ENCODE results near the gene GAD1.

The GAD1 gene

DNA sequence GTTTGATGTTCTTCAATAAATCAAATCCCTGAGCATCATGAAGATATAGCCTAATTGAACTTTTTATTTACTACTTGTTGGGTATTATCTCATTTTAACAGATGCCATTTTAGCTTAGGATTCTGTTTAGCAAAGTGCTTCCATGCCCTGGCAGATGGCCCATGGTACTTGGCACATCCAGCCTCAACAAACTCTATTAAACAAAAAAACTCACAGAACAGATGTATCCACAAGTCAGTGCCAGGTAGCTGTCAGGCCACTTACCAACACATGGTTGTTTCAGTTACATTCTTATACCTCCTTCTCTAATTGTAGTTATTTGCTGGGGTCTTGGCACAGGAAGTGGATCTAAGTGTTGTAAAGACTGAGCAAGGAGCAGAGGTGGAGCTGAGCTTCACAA is 29.6 kb downstream of the GAD1 start:
- no peak for DNase-seq

DNA sequence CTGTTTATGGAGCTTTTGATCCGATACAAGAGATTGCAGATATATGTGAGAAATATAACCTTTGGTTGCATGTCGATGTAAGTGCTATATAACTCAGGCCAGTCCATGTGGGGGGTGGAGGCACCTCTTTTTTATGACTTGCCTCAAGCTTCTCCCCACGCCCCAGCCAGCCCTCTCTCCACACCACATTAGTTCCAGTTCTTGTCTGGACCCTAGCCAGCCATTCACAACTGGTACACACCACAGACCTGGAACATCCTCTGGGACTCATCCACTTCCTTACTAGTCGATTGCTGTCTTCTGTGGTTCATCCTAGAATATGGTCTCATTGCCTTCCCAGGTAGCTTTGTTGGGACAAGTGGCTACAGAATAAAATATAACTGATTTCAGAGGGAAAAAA is 31.0 kb downstream of the GAD1 start:
- DNase-seq: no peak

DNA sequence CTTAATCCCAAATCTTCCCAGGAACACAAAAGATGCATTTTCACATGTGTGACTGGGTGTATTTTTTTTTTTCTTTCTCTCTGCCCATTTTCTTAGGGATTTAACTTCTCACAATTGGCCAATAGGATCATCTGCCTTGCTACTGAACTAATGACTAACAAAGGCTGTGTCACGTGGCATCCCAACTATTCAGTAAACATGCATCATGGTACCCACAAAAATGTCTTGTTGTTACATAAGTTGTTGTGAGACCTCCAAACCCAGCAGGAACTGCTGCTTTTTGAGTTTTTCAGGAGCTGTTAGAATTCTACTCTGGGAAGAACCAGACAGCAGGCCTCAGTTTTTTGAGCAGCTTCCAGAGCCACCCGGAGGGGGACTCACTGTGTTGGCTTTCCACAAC is 31.9 kb downstream of the GAD1 start:
- DNase-seq: no peak

DNA sequence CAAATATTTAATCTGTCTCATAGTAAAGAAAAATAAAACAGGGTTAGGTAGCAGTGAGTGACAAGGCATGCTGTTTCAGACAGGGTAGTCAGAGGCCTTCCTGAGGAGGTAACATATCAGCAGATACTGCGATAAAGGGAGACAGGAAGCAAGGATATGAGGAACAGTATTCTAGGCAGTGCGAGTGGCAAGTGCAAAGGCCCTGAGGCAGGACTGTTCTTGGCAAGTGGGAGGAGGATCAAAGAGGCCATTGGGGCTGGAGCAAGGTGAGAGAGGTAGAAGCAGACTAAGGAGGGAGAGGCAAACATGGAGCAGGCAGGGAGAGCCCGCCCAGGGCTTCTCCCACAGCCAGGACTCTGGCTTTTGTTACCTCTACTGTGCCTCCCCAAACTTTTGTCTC is 33.6 kb downstream of the GAD1 start:
- DNase-seq: no peak

DNA sequence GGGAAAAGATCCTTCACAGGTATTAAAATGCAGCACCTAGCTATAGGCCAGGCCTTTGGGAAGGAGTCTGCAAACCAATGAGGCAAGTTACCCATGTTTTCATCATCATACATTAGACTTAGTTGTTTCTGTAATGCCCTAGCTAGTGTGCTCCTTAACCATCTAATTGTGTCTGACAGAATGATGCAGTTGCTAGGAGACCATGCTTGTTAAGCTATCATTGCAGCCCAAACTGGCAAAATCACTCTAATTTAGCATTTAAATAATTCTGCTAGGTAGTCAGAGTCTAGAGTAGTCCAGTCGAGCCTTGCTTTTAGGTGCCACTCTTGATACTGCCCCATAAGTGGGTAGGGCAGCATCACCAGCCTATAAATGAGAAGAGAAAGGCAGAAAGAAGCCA is 34.9 kb downstream of the GAD1 start:
- DNase-seq: no peak

DNA sequence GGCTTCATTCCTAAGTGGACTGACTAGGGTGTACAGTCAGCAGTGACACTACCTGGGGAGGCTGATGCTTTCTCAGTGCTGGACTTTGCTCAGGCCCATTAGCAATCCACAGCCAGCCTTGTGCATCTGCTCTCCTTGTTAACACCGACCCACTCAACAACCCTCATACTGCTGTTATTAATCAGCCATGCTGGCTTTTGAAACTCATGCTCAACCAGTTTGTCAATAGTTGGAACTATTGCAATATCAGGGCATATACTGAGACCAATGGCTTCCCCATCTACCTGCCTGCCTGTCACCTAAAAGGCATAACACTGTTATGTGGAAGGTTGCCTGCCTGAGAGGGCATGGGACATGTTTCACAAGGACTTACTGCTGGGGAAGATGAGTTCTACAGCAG is 39.4 kb downstream of the GAD1 start:
- DNase-seq: no peak

DNA sequence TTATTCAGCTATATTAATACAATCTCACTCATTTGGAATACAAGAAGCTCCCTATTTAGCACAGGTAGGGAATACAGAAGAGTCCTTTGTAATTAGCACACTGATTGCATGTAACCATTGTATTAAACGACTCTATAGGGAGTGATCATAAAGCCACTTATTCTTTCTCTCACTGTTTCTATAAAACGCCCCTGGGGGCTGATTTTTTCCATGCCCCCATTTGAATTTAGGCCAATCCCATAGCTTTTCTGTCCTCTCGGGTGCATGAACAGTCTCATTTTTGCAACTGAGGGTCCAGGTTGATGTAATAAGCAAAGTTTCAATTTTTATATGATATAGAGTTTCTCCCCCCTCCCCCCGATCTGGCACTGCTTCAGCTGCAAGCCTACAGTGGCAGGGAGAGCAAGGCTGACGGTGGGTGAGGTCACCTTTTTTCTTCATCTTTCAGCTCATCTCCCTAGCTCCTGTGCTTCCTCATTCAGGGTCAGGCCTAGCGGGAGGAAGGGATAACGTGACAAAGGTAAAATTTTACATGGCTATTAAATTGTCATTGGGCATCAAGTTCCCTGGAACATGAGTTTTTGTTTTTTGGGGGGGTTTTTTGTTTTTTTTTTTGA is 45.7 kb downstream of the GAD1 start:
- DNase-seq: no peak

DNA sequence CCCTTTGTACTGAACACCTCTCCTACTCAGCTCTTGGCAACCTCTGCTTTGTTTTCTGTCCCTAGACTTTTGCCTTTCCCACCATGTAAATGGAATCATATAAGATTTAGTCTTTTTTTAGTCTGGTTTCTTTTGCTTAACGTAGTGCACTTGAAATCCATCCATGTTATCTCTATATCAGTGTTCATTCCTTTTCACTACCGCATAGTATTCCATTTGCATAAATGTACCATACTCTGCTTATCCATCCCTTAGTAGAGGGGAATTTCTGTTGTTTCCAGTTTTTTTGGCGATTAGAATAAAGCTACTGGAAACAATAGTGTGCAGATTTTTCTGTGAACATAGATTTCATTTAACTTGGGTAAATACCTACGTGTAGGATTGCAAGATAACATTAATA is 46.4 kb downstream of the GAD1 start:
- DNase-seq: no peak

DNA sequence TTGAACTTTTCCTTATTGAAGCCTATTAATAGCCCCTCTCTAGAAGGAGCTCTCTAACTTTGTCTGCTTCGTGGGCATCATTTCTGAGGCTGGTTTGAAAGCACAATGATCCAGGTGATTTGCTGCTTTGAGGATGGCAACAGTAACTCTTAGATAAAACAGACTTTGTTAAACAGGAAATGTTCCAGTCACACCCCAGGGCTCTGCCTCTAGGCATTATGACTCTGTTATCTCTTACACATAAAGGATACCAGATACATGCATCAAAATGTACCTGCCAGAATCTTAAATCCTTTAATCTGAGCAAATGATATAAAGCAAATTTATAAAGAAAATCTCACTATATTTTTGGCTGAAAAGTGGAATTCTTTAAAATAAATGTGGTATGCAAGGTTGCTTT is 52.3 kb downstream of the GAD1 start:
- DNase-seq: no peak

DNA sequence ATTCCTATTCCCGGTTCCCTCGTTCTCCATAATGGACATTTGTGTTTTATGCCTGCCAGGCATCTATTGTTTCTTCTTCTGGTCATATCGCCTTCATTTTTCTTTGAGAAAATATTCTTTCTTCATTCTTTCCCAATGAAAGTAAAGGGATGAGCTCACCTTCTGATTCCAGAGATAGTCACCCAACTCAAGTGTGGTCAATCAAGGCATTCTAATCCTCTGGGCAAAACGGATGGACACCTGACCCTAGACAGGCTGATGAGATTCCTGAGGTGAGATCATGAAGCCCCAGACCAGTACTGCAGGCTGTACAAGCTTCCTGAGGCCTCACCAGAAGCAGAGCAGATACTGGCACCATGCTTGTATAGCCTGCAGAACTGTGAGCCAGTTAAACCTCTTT is 52.8 kb downstream of the GAD1 start:
- no peak for DNase-seq

DNA sequence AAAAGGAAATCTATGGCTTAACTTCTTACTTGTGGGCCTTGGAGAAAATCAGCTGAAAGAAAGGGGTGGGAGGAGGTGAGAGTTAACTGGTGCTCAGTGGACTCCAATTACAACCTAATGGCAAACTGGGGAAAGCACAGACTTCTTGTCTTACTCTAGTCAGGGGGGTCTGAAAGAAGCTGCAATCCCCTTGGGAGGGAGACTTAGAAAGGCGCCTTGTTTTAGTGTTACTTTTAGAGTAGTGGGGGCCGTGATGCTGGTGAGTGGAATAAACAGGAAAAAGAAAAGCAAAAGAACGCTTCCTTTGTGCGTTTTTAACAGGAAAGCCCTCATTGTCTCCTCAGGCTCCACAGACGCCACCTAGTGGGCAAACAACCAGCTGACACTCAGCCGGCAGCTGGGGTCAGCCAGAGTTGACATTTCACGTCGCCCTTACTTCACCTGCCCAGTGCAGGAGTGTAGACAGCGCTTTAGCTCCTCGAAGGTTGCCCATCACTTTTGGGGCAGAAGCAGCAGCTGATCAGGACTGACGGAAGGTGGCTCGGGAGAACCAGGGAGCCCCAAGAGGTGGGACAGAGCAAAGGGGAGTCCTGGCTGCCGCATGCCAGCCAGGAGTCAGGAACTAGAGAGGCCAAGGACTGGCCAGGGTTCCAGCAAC is 56.5 kb downstream of the GAD1 start:
- peak; percentile 86 for DNase-seq

DNA sequence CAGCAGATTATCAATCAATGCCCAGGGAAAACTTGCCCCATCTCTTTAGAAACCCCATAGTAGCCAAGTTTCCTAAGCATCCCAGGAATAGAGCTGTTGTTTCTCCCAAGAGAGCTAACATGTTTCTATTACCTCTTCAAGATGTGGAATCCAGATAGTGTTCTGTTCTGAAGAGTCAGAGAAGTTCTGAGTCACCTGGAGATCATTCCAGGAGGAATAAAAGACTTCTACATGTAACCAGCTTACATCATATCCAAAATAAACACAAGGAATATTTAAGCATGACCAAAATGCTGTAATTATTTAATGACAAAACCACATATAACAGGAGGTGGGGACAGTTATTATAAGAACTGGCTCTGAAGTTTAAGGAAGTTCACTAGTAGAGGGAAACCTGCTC is 61.4 kb downstream of the GAD1 start:
- no peak for DNase-seq

DNA sequence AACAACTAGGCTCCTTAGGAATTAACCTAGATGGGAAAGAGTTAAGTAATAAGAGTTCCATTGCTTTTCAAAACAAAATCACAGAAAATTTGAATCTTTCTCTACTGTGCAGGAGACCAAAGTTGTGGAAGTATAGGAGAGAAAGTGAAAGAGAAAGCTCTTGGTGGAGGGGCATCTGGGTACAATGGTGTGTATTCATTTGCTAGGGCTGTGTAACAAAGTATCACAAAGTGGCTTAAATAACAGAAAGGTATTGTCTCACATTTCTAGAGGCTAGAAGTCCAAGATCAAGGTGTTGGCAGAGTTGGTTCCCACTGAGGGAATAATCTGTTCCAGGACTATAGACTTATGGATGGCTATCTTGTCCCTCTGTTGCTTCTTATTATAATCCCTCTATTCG is 61.8 kb downstream of the GAD1 start:
- DNase-seq: no peak

DNA sequence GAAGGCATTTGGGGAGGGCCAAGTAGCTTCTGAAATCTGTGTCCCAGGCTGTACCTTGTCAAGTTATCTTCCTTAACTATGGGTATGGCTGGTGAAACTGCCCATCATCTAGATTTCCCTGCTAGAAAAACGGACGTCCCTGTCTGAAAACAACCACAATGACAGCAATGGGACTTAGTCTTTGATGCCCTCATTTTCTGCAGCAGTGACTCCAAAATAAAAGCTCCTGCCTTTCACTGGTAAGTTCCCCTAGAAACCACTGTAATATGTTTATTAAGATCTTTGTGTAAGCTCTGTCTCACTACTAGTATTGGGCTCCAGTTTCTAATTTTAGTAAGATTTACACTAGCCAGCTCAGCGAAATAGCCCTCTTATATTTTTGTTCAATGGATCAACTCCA is 65.2 kb downstream of the GAD1 start:
- DNase-seq: no peak

DNA sequence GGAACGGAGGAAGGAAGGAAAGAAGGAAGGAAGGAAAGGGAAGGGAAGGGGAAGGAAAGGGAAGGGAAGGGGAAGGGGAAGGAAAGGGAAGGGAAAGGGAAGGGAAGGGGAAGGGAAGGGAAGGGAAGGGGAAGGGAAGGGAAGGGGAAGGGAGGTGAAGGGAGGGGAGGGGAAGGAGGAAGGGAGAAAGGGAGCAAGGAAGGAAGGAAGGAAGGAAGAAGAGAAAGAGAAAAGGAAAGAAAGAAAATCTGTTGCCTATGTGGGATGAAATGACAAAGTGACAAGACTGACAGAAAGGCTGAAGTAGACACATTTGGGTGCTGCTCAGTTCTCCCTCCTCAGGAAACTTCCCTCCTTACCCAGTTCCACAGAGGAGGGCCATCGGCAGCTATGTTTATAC is 66.1 kb downstream of the GAD1 start:
- DNase-seq: no peak

DNA sequence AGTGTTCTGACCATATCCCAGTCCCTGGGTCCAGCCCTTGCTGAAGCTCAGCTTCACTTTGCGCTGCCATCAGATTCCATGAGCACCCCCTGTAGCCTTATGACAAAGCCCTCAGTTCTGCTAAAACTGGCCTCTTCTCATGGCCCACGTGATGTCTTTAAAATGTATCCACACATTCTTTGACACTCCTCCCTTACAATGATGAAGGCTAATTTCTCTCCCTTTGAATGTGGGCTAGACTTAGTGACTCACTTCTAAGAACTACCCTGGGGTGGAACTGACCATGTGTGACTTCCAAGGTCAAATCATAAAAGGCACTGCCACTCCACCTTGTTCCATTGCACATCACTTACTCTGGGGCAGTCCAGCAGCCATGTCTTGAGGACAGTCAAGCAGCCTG is 67.0 kb downstream of the GAD1 start:
- no peak for DNase-seq

DNA sequence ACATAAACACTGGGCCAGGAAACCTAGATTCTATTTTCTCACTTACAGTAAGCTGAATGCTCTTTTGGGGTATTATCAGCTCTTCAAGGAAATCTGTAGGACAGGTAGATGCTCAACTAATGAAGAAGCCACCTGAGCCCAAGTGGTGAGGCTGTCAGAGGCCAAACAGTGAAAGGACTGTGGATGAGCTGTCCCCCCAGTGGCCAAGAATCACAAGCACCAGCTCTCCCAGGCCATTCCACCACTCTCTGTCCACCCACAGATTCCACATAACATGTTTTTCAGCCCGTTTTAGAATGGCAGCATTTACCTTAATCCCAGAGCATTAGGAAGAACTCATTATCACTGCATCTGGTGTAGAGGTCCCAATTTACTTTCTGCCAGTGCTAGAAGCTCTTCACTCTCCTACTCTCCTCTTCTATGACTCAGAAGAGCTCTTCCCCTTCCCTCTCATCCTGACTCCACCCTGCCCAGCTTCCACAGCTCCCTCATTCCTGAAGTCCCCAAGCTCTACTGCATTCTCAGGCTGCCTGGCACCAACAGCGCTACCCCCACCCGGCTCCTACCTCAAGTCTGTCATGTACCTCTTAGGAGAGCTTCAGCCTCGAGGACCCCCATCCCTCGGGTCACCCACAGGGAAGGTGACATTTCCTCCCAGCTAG is 68.6 kb downstream of the GAD1 start:
- DNase-seq: no peak

DNA sequence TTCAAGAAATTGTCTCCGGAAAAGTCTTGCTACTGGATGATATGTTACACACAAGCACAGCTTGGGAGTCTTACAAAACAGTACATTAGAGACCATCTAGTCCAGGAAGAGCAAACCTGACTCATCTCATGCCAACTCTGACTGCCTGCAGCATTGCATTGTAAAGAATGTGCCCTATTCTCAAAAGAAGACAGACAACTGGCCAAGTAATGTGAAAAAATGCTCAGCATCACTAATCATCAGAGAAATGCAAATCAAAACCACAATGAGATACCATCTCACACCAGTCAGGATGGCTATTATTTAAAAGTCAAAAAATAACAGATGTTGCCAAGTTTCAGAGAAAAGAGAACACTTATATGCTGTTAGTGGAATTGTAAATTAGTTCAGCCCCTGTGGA is 69.7 kb downstream of the GAD1 start:
- DNase-seq: no peak

DNA sequence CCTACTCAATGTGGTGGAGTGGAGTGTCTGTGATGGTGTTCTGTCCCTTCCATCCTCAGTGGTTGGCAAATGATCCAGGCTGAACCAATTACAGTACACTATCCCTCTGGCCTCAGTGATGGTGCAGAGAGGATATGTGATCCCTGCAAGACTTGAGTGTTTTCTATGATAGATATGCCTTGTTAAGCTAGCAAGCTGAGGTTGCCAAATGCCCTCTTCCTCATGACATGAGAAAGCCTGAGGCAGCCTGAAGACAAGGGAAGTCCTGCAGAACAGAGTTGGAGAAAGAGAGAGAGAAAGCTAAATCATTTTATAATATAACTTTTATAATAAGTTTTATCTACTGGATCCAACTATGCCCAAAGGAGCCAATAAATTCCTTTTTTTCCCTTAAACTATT is 70.8 kb downstream of the GAD1 start:
- DNase-seq: no peak

DNA sequence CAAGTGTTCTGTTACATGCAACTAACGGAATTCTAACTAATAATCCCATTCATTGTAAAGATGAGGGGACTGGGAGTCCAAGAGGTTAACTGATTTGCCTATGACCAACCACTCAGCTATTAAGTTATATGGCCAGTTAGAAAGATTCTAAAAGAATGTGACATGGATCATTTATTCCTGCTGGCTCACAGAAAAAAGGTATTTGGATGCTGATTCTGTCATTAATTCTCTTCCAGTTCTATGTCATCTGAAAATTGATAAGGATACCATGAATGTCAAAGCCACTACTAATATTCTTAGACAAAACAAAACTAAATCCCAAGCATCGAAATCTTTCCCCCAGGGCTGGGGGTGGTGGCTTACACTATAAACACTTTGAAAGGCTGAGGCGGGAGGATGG is 71.2 kb downstream of the GAD1 start:
- no peak for DNase-seq

DNA sequence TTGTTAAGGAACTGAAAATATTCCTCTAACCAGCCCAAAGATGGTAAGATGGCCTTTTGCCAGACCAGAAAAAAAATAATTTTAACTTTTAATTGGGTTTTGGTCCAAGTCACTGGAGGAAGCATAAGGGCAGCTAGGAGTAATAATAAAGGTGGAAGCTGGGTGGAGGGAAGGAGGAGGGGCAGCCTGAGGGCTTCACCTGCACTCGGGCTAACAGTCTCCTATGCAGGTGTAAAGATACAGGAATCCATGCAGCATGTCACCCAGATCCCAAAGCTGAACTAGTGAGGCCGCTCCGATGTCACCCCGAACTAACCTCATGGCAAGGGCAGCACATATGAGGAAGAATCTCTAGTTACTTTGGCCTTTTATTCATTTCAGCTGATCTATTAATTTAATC is 75.2 kb downstream of the GAD1 start:
- no peak for DNase-seq

DNA sequence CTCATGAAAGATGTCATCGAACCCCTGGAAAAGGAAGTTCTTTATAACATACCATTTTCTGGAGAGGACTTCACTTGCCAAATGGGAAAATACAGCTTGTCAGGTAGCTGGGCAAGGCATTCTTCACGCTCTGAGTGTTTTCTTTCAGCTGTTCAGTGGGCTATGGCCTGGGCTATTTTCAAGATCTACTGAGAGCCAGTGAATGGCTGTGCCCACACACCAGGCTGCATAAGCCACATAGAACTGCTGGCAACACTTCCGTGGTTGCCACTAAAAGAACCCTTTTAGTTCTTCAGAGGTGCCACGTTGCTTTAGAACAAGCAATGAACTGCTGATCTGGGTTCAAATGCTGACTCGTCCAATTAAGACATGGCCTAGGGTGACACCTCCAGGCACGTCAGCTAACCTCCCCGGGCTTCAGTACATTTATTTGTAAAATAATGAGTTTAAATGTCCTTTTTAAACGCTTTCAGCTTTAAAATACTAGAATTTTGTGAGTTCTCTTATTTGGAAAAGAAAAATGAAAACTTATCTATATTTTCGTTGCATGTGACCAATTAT is 75.8 kb downstream of the GAD1 start:
- no peak for DNase-seq

DNA sequence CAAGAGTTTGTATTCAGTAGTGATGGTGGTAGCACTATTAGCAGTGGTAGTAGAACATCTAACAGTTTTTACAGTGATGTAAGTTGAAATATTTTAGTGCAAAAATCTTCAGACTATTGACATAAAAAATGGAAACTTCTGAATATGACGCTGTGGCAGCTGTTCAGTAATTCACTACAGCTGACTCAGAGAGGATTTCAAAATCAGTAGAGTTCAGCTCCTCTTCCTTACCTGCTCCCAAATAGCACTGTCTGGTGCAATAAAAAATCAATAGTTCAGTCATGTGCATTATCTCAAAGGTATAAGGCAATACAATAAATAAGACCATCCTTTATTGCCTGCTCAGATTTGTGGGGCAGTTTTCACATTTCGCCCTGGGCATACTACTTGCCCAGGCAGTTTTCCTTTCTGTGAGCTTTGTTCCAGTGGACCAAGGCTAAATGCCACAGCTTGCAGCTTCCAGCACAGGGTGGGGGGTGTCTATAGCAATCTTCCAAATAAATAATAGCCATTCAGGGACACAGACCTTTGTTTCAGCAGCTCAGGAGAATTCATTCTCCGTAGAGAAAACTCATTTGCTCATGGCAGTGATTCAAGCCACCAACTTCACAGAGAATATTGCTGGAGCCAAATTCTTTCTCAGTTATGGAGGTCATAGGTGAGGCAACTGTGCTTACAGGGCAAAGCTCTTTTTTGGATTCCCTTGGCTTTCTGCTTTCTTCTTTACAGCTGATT is 78.5 kb downstream of the GAD1 start:
- DNase-seq: no peak

DNA sequence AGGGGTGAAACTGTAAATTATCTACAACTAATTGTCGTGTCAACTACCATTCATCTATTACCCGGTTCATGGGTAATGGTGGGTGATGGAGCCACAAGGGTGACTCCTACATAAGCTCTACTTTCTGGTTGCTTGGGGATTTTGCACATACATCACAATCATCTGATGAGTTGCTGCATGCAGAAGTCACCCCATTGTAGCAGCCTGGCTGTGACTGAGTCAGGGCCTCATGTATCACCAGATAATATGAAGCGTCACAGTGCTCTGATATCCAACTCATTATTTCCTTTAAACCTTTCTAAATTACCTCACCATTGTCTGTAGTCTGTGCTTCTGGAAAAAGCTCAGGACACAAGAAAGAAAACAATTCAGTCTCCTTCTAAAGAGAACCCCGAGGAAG is 79.9 kb downstream of the GAD1 start:
- DNase-seq: no peak

Data from activated CD4-positive, alpha-beta T cell treated with anti-CD3 and anti-CD28 coated beads, Interleukin-2, Interleukin-6, amounts not matched to agents 100 ng/mL and 50 ng/mL, durations not matched to agents 16 hours and 8 hours (primary cell).